Fibroblast of pulmonary artery (primary cell): Measurements from ENCODE around the gene ZNF385C.

Experiments used
- DNase-seq: peaks from one replicate; pipeline ENCODE4 v3.0.0-alpha.2; 2010; ENCODE audit warnings: low read depth
- H3K4me3 ChIP-seq: replicated peaks from 2 replicates; pipeline ENCODE4 v1.5.1; 2011; ENCODE audit warnings: low read depth, mild to moderate bottlenecking, control low read depth, low read length, moderate library complexity
- TF ChIP-seq, protein P1 (sequence below): IDR thresholded peaks from 2 replicates; pipeline ENCODE4 v1.5.1; 2011; ENCODE audit warnings: mild to moderate bottlenecking, control low read depth, low read length, inconsistent platforms; ENCODE audit errors: missing control alignments

The ZNF385C gene

GRCh38 chr17:42081516-42082129 is 16.6 kb downstream of the ZNF385C start:
- DNase-seq = no peak
- H3K4me3 ChIP-seq = no peak overlapping the region
- TF ChIP-seq, protein P1, sequence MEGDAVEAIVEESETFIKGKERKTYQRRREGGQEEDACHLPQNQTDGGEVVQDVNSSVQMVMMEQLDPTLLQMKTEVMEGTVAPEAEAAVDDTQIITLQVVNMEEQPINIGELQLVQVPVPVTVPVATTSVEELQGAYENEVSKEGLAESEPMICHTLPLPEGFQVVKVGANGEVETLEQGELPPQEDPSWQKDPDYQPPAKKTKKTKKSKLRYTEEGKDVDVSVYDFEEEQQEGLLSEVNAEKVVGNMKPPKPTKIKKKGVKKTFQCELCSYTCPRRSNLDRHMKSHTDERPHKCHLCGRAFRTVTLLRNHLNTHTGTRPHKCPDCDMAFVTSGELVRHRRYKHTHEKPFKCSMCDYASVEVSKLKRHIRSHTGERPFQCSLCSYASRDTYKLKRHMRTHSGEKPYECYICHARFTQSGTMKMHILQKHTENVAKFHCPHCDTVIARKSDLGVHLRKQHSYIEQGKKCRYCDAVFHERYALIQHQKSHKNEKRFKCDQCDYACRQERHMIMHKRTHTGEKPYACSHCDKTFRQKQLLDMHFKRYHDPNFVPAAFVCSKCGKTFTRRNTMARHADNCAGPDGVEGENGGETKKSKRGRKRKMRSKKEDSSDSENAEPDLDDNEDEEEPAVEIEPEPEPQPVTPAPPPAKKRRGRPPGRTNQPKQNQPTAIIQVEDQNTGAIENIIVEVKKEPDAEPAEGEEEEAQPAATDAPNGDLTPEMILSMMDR = no peak

DNA sequence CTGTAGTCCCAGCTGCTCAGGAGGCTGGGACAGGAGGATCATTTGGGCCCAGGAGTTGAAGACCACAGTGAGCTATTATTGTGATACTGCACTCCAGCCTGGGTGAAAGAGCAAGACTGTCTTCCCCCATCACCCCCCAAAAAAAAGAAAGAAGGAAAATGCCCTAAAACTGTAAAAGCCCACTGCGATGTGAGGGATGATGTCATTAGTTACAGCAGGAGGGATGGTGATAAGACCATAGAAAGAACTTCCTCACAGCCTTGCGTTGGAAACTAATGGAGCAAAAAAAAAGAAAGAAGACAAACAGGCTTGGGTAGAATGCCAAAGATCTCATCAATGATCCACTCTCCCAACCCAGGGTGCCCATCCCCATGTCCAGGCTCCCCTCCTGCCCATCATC is 18.7 kb downstream of the ZNF385C start:
- TF ChIP-seq, protein P1 = no peak
- no peak overlapping the region for H3K4me3 ChIP-seq
- no peak for DNase-seq

DNA sequence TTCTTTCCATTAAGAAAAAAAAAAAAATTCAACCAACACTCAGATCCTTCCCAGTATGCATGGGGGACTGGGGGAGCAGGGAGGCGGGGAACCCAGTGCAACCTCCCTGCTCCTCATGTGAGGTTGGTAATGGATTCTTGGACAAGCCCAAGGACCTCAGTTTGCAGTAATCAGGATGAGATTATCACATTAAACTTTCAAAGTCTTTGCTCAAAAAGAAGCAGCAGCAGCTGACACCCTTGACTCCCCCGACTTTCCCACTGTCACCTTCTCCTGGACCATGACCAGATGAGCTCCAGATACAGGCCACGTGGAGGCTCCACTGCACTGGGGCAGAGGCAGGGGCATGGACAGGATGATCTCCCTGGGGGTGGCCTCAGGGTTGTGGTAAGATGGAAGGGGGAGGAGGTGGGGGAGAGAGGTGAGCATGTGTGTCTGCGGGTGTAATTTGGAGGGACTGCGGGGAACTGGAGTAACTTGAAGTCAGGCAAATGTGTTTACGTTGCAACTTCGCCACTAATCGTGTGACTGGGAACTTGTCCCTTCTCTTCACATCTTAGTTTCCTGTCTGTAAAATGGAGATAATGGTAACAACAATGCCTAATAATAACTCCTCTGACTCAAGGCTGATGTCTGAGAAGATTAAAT is 19.8 kb downstream of the ZNF385C start:
- TF ChIP-seq, protein P1 = no peak
- no peak for DNase-seq
- no peak overlapping the region for H3K4me3 ChIP-seq

- TF ChIP-seq, protein P1 = no peak
- no peak for DNase-seq
Measured at GRCh38 chr17:42077755-42078154, 20.5 kb downstream of the ZNF385C start.

GRCh38 chr17:42076797-42077559 is 21.3 kb downstream of the ZNF385C start:
- DNase-seq = no peak
- no peak overlapping the region for H3K4me3 ChIP-seq
- TF ChIP-seq, protein P1 = no peak

More at GRCh38 chr17:42077755-42078154, 20.5 kb downstream of the ZNF385C start:
- no peak overlapping the region for H3K4me3 ChIP-seq

GRCh38 chr17:42075789-42076188 is 22.5 kb downstream of the ZNF385C start:
- TF ChIP-seq, protein P1 = no peak
- H3K4me3 ChIP-seq = no peak overlapping the region
- no peak for DNase-seq
